HG03025 (cell line): ENCODE measurements around the gene GPRC5B.

Experiments
- ATAC-seq: cut with Tn5 transposase; IDR thresholded peaks from one replicate; pipeline ENCODE4 v1.9.1; 2021; ENCODE audit warnings: mild to moderate bottlenecking, moderate library complexity; ENCODE audit not compliant: unreplicated experiment, low FRiP score

The GPRC5B gene

DNA sequence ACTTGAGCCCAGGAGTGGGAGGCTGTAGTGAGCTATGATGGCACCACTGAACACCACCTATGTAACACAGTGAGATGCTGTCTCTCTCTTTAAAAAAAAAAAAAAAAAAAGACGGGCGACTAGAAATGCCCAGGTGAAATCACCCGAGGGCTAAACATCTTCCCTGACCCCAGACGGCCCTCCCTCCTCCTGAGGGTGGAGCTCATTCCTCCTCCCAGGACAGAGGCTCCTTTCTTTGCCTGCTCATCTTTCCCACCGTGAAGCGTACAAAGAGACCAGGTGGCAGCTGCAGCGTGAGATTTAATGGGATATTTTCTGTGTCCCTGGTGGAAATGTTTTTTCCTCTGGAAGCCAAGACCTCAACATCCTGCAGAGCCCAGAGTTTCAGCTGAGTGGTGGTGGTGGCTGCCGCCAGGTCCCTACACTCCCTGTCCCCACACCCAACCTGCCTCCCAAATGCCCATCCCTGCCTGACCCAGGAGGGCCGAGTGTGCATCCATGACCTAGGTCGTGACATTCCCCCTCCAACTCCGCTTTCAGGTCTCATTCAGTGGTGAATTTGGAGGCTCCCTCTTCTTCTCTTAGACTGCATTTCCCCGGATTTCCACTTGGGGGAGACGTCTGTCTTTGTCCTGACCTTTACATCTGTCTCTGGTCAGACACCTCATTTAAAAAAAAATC, 14.4 kb upstream of the GPRC5B start:
- no peak for ATAC-seq

DNA sequence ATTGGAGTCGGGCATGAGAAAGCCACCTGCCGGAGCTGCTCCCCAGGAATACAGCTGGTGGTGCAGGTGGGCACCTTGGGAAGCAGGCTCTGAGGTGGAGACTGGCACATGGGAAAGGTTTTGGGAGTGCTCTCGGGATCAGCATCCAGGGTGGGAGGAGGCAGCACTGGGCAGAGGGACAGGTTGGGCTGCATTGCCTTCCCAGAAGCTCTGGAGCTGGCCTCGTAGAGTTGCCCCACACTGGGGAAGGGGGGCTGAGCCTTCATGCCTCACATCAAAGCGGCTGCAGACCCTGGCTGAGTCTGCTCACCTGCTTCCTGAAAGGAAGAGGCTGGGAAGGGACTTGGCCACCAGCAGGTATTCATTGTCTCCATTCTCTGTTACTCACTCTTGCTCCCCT, 13.5 kb upstream of the GPRC5B start:
- no peak for ATAC-seq

DNA sequence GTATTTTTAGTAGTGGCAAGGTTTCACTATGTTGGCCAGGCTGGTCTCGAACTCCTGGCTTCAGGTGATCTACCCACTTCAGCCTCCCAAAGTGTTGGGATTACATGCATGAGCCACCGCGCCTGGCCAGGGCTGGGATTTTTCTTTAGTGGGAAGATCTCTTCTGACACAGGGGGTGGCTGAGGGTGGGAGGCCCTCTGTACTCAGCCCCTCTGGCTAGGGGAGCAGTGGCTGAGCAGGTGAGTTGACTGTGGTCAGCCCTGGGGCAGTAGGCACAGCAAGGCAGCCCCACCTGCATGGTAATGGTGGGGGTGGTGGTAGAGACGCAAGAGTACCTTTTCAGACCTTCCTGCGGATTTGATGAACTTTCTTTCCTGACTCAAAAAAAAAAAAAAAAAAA, 12.3 kb upstream of the GPRC5B start:
- no peak for ATAC-seq

GRCh38 chr16:19894586-19894985, 9.9 kb upstream of the GPRC5B start:
- ATAC-seq: no peak

DNA sequence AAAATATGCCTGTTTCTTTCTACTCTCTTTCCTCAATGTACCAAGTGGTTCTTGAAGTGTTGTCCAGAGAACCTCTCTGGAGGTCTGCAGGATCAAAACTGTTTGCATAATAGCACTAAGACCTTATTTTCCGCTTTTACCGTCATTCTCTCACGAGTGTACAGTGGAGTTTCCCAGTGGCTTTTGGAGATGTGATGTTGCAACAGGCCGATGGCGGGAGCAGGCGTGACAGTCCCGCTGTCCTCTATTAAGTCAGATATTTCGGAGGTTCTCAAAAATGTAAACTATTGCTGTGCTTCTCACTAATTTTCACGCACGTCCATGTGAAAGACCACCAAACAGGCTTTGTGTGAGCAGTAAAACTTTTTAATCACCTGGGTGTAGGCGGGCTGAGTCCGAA, 8.3 kb upstream of the GPRC5B start:
- ATAC-seq: no peak

- ATAC-seq: no peak
Observed at GRCh38 chr16:19890901-19891300, 6.3 kb upstream of the GPRC5B start.

DNA sequence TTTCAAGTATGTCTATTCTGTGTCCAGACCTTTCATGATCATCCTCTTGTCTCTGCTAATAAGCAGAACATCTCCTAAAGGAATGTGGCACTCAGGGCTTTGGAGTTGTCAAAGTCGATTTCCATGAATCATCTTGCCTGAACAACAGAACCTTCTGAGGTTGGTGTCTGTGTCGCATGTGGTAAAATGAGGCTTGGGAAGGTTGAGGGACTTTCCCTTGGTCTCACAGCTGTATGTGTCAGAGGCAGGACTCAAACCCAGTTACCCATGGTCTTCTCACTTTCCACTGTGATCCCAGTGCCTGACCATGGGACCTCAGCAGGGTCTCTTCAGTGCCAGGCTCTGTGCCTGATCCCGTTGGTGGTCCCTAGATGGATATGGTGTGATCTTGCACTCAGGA, 4.2 kb upstream of the GPRC5B start:
- ATAC-seq: no peak

DNA sequence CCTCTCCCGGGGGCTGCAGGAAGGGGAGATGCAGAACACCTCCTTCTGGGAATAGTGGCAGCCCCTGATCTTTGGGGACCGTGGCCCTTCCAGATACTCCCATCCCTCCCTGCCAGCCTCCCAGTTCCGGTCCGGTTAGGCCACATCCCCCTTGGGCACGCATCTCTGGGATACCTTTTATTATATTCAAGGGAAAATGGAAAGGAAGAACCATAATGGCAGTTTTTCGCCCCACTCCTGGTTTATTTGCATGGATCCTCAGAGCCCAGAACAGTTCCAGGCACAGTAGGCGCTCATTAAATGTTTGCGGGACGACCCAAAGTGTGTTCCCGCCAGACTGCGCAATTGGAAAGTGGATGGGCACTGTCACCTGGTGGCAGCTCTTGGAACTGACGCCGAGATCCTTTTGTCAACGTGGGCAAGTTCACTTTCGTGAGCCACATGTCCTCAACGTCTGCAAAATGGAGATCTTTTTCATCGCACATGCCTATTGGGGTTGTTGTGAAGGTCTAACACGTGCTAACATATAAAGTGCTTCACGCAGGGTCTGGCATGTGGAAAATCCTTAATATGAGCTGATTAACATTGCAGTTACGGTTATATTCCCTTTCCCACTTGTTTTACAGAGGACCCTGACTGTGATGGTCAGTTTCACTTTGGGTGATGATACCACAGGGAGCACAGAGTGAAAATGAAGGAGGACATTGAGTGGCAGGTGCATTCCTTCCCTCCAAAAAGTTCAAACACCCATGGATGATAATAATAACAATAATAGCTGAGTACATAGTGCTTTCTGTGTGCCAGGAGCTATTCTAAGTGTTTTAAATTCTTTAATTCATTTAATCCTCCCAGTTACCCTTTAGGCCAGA, 1.7 kb upstream of the GPRC5B start:
- peak; percentile 45 for ATAC-seq

- no peak for ATAC-seq
Observed at GRCh38 chr16:19885451-19886072, 914 bp upstream of the GPRC5B start.

DNA sequence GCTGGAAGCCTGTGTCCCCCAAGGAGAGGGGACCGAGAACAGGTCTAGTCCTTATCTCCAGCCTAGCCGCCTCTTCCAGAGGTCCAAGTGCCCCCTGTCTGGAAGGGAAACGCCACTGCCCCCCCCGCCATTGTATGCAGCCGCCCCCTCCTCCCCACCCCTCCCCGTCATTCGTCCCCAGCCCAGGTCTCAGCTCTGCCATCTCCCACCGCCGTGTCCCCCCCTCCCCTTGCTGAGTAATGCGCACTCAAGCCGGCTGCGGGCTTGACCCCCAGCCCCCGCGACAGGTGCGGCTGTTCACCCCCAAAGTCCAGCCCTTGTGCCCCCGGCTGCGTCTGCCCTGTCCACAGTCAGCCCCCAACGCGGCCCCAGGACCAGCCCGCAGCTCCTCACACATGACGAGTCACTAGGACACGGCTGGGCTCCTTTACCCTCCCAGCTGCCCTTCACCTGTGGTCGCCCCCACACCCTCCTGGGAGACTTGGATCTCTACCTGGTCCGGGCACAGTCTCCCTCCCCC, 622 bp downstream of the GPRC5B start:
- no peak for ATAC-seq

GRCh38 chr16:19883296-19883965, 1.2 kb downstream of the GPRC5B start:
- ATAC-seq: no peak

DNA sequence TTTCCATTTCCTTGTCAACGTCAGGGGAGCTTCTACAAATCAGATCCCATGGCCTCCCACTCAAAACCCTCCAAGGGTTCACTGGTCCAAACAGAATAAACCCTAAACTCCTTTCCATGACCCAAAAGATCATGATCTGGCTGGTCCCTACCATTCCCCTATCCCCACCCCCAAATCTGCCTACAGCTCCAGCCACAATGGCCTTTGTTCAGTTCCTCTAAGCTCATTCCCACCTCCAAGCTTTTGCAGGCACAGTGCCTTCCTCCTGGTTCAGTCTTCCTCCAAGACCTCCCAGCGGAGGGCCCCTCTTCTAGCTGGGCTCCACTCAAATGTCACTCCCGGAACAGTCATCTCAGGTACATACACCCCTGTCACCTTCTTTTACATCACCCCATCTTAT, 2.0 kb downstream of the GPRC5B start:
- ATAC-seq: no peak

- ATAC-seq: no peak
Observed at GRCh38 chr16:19882186-19882585, 2.5 kb downstream of the GPRC5B start.

- no peak for ATAC-seq
Observed at GRCh38 chr16:19881783-19882182, 2.9 kb downstream of the GPRC5B start.

GRCh38 chr16:19881028-19881427, 3.6 kb downstream of the GPRC5B start:
- no peak for ATAC-seq

GRCh38 chr16:19879241-19879792, 5.3 kb downstream of the GPRC5B start:
- ATAC-seq: no peak

- ATAC-seq: no peak
Observed at GRCh38 chr16:19878757-19879156, 5.9 kb downstream of the GPRC5B start.

DNA sequence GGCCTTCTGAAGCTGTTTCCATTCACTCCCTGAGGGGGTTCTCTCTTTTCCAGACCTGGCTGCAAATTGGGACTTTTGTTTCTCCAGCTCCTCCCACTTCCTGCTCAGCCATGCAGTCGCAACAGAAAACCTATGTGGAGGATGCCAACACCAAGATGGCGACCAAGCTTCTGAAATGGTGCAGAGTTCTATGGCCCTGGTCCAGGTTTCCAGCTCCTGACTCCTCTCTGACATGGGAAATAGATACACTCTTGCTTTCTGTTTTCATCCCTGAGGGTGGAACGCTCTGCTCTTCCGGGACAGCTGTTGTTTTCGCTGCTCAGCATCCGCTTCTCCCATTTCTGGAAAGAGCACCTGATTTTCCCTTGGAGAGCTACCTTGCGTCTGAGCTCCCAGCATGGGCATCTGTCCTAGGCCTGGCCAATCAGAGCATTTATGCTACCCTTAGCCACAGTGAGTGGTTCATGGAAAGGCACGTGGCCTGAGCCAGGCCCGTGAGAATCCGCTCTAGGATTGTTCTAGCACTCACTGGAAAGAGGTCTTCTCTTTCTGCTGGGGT, 8.1 kb downstream of the GPRC5B start:
- no peak for ATAC-seq

- no peak for ATAC-seq
Observed at GRCh38 chr16:19875900-19876299, 8.7 kb downstream of the GPRC5B start.

- no peak for ATAC-seq
Observed at GRCh38 chr16:19874851-19875546, 9.6 kb downstream of the GPRC5B start.
